Measurements from ENCODE around the gene PROM1.

GRCh38 chr4:16018061-16018676 is 65.7 kb downstream of the PROM1 start:
- no peak for TF ChIP-seq CTCF (conservative IDR thresholded peaks at IDR 0.05 in 1 of 2, IDR thresholded peaks at IDR 0.05 in 1 of 2; ENCODE audit: low read depth in 1 of 2, low read length in 2 of 2)
- no peak for TF ChIP-seq EZH2 (IDR thresholded peaks at IDR 0.05; ENCODE audit: low read length, missing control alignments)

Measured in fibroblast of lung (primary cell).